HG03521 (cell line): ENCODE results near the gene EPAS1.
"Not testable (repeated sequence)": the region's sequence is repeated elsewhere in the genome, so short reads cannot be mapped to it uniquely, and the experiment has no call there.

Experiments
- ATAC-seq: cut with Tn5 transposase; IDR thresholded peaks from one replicate; pipeline ENCODE4 v1.9.1; 2021; ENCODE audit warnings: mild to moderate bottlenecking, moderate library complexity; ENCODE audit not compliant: unreplicated experiment

Gene EPAS1

GRCh38 chr2:46394649-46395510, 97.7 kb downstream of the EPAS1 start:
- no peak for ATAC-seq

- not testable (repeated sequence) for ATAC-seq
These were observed 98.5 kb downstream of the EPAS1 start for GRCh38 chr2:46395730-46396129.

GRCh38 chr2:46400016-46400415, 102.8 kb downstream of the EPAS1 start:
- no peak for ATAC-seq

GRCh38 chr2:46402874-46403273, 105.7 kb downstream of the EPAS1 start:
- no peak for ATAC-seq

- no peak for ATAC-seq
These were observed 107.1 kb downstream of the EPAS1 start for GRCh38 chr2:46404181-46404759.

- ATAC-seq = no peak
These were observed 110.7 kb downstream of the EPAS1 start for GRCh38 chr2:46407852-46408455.

- ATAC-seq = no peak
These were observed 112.5 kb downstream of the EPAS1 start for GRCh38 chr2:46409756-46410155.

GRCh38 chr2:46410273-46411244, 113.4 kb downstream of the EPAS1 start:
- no peak for ATAC-seq

GRCh38 chr2:46411245-46411641, 114.0 kb downstream of the EPAS1 start:
- ATAC-seq = no peak

GRCh38 chr2:46411985-46412384, 114.8 kb downstream of the EPAS1 start:
- no peak for ATAC-seq

GRCh38 chr2:46413111-46413510, 115.9 kb downstream of the EPAS1 start:
- no peak for ATAC-seq

GRCh38 chr2:46413631-46414030, 116.4 kb downstream of the EPAS1 start:
- ATAC-seq = no peak

GRCh38 chr2:46414701-46415100, 117.5 kb downstream of the EPAS1 start:
- ATAC-seq = no peak

GRCh38 chr2:46416280-46416679, 119.1 kb downstream of the EPAS1 start:
- no peak for ATAC-seq

GRCh38 chr2:46416739-46417403, 119.7 kb downstream of the EPAS1 start:
- ATAC-seq = no peak

GRCh38 chr2:46420945-46421344, 123.7 kb downstream of the EPAS1 start:
- ATAC-seq = no peak

GRCh38 chr2:46421361-46421760, 124.2 kb downstream of the EPAS1 start:
- no peak for ATAC-seq

GRCh38 chr2:46422717-46423394, 125.6 kb downstream of the EPAS1 start:
- ATAC-seq = no peak

- ATAC-seq = no peak
These were observed 127.7 kb downstream of the EPAS1 start for GRCh38 chr2:46424937-46425336.

- ATAC-seq = no peak
These were observed 131.8 kb downstream of the EPAS1 start for GRCh38 chr2:46428911-46429436.
